ENCODE results near the gene PTOV1.
A peak's percentile ranks its signal among the peaks of the same experiment; 100 is the strongest.

The PTOV1 gene

DNA sequence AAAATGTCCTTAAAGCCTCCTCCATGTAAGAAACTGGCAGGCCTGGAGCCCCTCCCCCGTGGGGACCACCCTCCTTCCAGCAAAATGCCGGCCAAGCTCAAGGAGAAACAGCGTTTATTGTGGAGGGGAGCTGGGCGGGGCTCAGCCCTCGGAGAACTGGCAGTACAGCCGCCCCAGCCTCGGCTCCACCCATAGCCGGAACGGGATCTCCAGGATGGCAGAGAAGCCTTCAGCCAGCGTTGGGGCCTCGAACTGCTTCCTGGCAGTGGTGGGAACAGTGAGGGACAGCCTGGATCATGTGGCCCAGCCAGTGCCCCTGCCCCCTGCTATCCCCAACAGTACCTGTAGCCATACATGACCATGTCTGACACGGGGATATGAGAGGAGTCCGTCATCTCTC is 10.1 kb downstream of the PTOV1 start:
- no peak for DNase-seq

DNA sequence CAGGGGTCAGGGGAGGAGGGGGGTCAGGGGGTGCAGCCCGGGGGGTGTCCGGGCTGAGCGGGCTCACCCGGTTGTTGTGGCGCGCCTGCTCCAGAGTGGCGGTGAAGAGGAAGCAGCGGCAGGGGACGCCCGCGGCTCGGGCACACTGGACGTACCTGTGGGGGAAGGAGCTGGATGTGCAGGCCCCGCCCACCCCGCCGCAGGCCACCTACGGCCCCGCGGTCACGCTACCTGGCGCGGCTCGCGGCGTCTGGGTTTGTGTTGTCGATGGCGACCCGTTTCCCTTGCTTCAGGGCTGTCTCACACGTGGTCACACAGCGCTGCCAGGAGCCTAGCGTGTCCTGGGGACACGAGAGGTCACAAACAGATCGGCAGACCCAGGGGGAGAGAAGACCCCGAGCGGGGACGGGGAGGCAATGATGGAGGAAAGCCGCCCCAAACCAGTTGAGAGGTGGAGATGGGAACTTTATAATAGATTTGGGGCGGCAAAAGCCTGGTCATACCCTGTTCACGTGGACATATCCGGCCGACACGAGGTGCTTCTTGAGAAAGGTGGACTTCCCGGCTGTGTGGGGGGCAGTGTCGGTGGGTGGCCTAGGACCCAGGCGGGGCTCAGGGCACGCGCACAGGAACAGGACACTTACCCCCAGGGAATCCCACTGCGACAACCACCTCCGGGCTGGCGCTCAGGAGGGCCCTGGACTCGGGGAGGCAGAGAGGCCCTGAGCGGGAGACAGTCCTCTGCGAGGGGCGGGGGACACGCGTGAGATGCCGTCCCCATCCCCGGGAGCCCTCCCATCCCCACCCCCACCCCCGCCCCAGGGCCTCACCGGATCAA is 10.8 kb downstream of the PTOV1 start:
- DNase-seq: no peak

DNA sequence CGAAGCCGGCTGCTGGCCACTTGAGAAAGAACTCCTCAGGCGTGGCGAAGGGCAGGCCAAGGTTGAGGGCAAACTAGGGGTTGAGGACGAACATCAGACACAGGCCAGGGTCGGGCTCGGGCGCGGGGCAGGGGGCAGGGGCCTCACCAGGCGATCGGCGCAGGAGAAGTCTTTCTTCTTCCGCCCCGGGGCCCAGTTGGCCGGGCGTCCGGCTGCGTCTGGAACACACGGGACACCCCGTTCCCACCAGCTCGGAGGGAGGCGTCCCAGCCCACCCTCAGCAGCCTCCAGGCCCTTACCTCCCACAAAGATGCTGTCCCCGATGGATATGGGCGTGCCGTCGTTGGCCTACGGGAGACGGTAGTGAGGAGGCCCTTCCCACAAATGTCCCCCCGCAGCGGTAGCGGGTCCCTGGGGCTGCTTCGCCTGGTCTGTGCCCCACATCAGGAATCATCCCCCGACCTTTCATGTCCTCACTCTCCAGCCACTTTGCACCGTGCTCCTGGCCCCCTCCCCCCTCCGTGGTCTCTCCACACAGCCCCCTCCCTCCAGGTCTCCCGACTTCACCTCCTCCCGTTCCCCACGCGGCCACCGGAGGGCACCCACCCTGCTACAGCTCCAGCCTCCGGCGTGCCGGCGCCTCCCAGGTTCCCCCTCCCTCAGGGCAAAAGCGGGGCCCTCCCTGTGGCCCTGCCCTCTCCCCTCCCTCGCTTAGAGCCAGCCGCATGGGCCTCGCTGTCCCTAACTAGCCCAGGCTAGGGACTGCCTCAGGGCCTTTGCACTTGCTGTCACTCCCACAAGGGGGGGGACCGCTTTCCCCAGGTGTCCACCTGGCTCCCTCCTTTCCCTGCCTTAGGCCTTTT is 11.7 kb downstream of the PTOV1 start:
- DNase-seq: no peak

DNA sequence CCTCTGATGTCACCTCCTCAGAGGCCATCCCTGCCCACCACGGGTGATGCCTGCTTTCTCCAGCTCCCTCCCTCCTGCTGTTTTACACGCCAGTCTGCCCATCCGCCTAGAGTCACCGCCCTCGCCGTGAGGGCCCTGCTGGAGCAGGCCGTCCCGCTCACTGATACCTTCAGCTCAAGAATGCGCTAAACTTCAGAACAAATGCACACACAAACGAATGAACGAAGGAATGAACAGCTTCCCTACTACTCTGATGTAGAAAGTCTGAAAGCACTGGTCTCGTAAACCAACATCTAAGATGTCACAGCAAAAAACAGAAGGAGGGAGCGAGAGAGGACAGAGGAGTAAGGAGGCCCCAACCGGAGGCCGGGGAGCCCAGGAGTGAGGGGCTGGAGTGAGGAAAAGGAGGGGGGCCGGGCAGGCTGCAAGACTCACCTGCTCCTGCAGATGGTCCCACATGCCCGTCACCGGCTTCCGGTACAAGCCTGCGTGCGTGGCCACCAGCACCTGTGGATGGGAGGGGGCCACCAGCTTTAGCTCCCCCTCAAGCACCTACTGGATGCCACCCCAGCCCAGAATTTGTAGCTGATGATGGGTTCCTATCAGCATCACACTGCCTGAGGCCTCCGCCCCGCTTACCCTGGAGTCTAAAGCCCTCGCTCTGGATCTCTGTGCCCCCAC is 12.4 kb downstream of the PTOV1 start:
- no peak for DNase-seq

DNA sequence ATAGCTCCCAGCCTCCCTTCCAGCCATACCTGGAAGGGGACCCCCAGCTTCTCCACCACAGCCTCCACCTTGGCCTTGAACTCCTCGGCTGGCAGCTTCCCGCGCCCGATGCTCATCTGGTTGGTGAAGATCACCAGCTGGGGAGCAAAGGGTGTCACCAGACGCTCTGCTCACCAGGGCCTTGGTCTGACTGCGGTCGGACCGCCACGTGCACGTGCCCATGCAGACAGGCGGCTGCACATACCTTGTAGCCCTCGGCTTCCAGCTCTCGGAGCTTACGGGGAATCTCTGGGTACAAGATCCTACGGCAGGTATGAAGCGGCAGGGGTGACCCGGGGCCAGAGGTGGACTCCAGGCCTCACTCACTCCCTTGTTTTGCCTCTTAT is 13.0 kb downstream of the PTOV1 start:
- DNase-seq: no peak

DNA sequence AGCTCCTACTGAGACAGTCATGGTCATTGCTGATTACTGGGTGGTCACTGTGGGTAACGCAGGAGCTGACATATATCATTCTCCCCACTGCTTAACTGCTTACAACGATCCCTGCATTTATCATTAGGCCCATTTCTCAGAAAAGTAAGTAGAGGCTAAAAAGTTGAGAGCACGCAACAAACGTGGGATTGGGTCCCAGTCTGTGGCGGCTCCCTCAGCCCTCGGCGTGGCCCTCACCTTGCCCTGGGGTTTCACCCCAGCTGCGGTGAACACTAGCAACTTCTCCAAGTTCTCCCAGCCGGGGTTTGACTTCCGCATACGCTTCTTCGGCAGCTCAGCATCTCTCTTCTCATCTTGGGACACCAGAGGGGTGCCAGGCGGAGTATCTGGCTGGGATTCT is 13.9 kb downstream of the PTOV1 start:
- DNase-seq: no peak

DNA sequence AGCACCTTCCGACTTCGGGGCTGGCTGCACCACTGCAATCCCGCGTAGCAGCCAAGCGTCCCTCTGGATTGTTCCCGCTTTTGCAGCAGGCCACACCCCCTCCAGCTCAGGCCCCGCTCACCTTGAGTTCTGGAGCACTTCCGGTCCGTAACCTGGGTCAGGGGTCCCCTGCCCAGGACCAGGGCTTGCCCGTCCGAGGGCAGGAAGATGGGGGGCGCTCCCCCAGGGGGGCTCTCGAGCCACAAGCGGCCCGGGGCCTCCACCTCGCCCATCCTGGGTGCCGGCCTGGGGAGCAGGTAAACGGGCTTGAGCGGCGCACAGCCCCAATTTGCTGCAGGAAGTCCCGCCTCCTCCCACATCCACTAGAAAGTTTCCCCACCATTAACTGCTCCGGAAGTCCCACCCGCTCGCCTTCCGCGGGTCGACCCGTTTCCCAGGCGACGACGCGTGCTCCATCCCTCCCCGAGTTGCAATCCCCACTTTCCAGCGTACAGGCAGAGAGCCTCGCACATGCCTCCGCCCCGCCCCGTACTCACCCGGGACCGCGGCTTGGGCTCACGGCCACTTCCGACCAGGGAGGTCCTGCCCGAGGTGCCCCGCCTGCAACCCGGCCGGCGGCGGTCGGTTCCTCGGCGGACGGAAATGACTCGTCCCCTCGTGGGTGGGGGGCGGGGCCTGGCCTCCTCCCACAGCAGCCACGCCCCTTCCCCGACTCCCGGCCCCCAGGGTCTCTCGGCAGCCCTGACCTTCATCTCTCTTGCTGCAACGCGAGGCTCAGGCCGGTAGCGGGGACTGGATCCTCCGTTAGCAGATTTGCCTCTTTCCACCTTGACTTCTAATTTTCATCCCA is 16.2 kb downstream of the PTOV1 start, which contains the start of gene PNKP:
PNKP (minus strand) TSS at position 644 of the 850 bp plus-strand sequence; CDS start at position 272, 372 bp downstream.
- DNase-seq: peak; percentile 90

DNA sequence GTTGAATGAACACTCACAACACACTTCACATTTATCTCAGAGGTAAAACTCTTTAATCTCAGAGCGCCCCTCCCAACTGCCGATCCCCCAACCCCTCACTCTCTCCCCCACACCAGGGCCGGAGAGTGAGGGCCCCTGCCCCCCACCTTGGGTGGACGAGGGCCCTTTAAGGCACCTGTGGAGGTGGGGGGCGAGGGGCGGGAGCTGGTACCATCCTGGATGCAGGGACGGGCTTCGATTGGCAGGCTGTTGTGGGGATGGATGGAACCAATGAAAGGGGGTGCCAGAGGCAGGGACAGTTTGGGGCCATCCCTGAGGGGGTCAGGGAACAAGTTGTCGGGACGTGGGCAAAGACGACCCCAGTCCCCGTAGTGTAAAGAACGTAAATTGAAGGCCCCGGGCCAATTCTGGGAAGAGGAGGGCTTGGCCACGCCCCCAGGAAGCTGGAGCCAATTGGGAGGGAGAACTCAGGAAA is 18.1 kb downstream of the PTOV1 start:
- DNase-seq: no peak

DNA sequence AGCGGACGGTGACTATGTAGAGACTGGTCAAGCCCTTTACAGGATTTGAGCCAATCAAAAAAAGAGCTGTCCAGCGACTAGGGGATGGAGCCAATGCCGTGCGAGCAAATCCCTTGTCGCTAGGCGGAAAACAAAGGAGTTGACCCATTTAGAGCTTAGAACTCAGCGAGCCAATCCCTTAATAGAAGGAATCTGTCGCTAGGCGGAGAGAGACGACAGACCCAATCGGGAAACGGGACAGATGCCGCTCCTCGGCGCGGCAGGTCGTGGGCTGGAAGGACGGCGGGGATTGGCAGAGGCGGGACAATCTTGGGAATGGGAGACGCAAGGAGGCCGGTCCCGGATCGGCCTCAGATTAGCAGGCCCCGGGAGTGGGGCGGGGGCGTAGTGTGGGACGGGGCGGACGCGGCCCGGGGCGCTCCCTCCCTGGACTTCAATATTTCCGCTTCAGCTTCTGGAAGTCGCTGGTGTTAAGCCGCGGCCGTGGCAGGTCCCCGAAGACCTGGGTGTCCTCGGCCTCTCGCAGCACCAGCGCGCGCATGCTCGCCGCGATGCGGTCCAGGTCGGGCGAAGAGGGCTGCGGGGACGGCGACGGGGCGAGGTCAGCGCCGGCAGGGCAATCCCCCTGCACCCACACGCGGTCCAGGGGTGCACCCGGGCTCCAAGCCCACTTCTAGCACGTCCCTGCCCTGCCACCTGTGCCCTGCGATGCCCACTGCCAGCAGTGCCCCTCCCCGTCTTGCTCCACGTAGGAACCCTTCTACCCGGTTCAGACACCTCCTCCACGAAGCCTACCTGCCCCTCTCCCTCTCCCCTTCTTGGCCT is 18.7 kb downstream of the PTOV1 start:
- peak; percentile 100 for DNase-seq

DNA sequence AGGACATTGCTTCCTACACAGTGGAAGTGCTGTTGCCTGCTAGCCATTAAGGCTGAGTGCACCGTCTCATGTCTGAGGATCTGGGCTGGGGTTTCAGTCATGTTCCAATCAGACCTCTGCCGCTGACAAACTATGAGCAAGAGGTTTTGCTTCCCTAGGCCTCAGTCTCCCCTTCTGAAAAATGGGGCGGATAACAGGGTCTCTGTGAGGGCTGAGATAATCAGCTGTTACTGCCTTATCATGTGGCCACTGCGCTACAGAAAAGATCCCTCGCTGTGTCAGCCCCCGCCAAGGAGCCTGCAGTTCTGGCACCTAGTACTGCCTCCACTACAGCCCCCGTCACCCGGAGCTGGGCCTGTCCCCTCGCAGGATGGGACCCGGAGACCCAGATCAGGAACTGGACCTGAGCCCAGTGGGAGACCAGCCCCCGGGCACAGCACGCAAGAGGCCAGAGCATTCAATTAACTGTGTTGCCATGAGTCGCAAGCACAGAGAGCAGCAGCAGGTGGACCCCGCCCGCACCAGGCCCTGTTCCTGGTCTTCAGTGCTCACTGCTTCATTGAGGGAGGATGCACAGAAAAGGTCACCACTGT is 19.4 kb downstream of the PTOV1 start:
- no peak for DNase-seq

DNA sequence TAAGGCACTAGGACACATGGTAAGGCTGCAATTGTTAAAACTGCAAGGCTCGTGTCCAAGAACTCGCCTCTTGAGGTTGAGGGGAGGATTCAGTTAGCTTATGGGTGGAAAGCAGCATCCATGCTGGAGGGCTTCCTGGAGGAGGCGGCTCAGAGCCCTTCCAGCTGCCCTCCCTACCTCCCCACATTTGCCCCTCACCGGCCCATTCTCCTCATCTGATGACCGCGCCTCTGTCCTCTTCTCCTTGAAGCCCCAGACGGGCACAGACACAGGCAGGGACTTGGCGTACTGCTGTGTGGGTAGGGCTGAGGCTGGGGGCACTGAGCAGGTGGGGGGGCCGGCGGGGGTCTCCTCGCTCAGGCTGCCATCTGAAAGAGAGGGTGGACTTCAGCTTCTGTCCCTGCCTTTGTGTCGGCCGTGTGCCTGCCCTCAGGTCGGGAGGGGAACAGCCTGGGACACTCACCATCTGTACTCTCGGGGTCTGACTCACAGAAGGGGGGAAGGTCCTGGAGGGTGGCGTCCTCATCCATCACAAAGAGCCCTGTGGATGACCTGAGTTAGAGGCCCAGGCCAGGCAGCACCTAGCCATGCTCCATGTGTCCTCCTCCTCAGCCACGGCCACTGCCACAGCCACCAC is 20.5 kb downstream of the PTOV1 start:
- no peak for DNase-seq

DNA sequence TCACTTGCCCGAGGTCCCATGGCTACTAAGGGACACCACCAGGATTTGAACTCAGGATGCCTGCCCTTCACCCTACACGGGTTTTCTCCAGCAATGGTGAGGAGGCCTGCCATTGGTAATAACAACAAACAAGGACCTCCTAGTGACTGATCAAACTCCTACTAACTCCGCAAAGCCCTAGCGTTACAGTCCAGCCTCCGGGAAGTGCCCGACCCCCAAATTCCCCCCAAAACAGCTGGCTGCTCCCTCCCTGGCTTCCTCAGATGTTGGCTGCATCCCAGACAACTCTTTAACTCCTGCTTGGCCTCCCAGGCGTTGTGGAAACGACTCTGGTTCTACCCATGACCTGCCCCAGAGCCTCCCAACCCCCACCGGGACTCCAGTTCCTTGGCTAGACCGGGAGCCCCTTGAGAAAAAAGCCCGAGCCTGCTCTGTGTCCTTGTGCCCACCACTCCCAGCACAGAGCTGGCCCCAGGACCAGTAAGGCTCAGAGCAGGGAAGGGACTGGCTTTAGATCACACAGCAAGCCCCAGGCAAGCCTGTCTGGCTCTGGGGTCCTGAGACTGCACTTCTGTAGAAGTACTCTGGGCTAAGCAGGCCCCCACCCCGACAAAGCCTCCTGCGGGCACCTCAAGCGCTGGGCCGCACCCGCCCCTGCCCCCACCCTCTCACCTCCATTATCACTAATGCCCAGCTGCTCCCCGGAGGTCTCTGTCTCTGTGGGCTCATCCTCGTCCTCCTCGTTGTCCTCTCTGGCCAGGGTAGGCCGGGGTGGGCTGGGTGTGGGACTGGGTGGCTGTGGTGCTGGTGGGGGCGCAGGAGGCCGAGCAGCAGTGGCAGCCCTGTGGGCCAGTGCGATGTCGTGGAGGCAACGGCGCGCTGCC is 21.5 kb downstream of the PTOV1 start:
- no peak for DNase-seq

DNA sequence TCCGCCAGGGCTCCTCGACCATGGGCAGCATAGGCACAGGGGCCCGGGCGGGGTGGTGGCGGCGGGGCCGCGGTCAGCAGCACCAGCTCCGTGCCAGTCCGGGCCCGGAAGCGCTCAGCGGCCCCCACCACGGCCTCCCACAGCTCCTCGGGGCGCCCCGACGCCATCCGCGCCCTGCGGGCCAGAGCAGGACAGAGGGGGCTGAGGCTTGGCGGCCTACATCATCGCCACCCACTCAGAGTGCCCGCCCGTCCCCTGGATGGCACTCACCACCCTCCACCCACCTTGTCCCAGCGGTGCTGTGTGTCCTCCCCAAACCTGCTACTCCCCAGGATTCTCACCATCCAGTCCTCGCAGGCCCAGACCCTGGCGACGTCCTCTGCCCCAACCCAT is 22.2 kb downstream of the PTOV1 start:
- no peak for DNase-seq

DNA sequence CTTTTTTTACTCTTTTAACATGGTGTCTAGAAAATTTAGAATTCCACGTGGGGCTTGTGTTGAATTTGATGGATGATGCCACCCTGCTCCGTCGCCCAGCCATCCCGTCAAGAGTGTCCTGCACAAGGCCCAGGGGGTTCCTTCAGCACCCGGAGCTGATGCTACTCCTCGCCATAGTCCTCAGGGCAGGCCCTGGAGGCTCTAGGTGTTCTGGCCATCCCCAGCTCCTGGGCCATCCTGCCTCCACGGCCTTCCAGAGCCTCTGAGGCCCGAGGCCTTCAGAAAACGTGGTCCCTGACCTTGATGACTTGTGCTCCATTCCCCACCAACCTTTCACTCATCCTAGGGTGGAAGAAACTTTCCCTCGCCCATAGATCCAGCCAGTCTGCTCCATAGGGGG is 22.9 kb downstream of the PTOV1 start:
- DNase-seq: no peak

DNA sequence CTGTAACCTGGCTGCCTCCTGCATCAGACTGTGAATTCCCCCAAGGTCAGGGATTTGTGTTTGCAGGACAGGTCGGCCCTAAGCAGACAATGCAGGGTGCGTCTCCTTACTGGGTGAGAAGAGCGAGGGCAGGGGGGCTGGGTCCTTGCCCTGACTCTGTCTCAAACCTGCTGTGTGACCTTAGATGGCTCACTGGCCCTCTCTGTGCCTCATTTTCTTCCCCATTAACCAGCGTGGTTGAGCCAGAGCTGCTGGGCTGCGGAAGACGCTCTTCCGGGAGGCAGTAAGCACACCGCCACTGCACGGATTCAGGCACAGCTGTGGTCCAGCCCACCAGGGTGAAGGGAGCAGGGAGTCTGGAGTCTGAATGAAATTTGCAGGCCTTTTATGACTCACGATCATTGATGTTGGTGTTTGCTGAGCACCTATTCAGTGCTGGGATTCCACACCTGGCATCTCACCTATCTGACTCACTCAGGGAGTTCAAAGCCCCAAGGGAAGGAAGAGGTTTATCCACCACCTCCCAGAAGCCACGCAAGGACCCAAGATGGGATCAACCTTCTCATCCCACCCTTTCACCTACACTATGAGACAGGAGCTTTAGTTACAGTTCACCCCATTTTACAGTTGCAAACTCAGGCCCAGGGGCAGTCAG is 23.7 kb downstream of the PTOV1 start:
- no peak for DNase-seq

DNA sequence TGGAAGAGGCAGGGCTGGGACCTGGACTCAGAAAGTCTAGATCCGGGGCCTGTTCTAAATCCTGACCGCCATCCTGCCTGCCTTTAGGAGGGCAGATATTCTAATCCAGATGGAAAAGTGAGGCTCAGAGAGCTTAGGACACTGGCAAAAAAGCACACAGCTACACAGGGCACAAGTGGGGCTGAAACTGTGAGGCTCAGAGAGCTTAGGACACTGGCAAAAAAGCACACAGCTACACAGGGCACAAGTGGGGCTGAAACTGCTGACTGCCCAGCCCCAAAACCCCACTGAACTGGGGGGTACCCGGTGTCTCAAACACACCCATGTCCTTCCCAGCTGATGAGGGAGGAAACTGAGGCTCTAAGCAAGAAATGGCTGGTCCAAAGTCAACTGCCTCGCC is 24.2 kb downstream of the PTOV1 start:
- no peak for DNase-seq

DNA sequence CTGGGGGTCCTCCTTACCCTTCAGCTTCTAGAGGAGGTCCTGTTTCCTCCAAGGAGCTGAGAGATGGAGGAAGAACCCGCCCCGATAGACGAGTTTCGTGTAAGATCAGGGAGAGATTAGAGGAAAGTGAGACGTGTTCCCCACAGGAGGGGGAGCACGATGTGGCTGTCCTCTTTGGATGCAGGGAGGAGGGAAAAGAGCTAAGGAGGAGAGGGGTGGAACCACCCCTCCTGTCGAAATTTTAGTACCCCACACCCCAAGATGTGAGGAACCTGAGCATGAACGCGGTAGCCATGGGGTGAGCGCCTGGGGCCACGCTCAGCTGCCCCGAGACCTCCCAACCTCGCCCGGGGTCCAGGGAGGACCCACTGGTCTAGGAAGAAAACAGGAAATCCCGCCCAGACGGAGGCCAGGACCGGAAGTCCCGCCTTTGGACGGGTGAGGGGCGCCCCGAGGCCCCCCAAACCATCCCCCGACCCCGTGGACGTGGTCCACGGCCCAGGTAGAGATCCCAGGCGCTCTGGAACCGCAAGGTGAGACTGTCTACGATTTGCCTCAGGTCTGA is 25.0 kb downstream of the PTOV1 start:
- peak; percentile 37 for DNase-seq

DNA sequence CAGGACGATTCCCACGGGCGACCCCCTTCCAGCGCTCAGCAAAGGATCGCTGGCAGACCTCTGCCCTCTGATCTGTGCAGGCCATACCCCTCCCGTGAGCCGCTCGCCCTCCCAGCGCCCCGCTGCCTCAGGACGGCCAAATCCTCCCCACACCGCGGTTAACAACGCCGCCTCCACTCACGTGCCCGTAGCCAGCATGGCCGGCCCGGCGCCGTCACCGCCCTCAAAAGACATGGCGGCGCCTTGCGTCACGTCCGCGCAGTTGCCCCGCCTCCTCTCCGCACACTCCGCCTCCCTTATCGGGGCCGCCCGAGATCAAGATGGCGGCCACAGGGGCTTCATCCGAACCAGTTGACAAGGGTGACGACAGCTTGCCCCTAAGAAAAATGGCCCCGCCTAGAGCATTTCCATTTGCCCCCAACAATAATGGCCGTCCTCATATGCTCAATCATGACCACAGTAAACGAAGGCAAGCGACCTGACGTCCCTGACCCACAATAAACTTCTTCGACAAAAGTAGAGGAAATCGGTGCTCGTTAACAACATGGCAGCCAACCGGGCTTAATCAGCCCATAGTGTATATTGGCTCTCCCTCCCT is 25.6 kb downstream of the PTOV1 start:
- DNase-seq: peak; percentile 99
